Sigmoid colon (tissue), 4 donors: ENCODE data around the gene ARL10.

Experiments used
- EP300 ChIP-seq, 4 donors: sonication (generic); formaldehyde crosslinking; IDR thresholded peaks; one replicate each; pipeline ENCODE4 v1.6.1; 2017; ENCODE audit warnings: antibody characterized with exemption in 4 of 4
- TF ChIP-seq, protein P1 (sequence below), 4 experiments: fragments of 450-650 bp in 3 of 4; fragments of 200-600 bp in 1 of 4; IDR thresholded peaks; one replicate each; pipeline ENCODE4 v1.5.1; 2016 to 2019; ENCODE audit warnings: antibody characterized with exemption in 4 of 4, mild to moderate bottlenecking in 3 of 4, moderate library complexity in 2 of 4

DNA sequence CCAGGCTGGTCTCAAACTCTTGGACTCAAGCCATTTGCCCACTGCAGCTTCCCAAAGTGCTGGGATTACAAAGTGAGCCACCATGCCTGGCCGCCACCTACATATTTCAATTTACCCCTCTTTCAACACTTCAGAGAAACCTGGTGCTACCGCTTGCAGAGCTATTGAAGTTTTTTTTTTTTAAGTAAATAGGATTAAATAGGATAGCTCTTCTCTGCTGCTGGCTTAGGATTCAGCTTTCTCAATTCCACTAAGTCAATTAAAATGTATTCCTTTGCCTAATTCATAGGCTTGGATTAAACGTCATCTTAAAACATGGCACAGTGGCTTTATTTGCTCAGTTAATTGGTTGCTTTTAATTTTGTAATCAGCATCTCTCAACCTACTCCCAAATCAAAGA, 44.7 kb upstream of the ARL10 start:
- TF ChIP-seq, protein P1, sequence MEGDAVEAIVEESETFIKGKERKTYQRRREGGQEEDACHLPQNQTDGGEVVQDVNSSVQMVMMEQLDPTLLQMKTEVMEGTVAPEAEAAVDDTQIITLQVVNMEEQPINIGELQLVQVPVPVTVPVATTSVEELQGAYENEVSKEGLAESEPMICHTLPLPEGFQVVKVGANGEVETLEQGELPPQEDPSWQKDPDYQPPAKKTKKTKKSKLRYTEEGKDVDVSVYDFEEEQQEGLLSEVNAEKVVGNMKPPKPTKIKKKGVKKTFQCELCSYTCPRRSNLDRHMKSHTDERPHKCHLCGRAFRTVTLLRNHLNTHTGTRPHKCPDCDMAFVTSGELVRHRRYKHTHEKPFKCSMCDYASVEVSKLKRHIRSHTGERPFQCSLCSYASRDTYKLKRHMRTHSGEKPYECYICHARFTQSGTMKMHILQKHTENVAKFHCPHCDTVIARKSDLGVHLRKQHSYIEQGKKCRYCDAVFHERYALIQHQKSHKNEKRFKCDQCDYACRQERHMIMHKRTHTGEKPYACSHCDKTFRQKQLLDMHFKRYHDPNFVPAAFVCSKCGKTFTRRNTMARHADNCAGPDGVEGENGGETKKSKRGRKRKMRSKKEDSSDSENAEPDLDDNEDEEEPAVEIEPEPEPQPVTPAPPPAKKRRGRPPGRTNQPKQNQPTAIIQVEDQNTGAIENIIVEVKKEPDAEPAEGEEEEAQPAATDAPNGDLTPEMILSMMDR (IDR thresholded peaks at IDR 0.05): no peak
- no peak for TF ChIP-seq EP300 (IDR thresholded peaks at IDR 0.05)
